Loucy (cell line): ENCODE data around the gene AGTR1.

Source experiments
- EZH2phosphoT487 ChIP-seq: fragments of 200-600 bp; IDR thresholded peaks from 2 replicates; pipeline ENCODE4 v1.6.1; 2018; ENCODE audit warnings: antibody characterized with exemption, mild to moderate bottlenecking, moderate library complexity, borderline replicate concordance
- TF ChIP-seq, protein P1 (sequence below): fragments of 200-600 bp; sonication (generic); conservative IDR thresholded peaks from 2 replicates; pipeline ENCODE4 v1.5.1; 2014; ENCODE audit warnings: mild to moderate bottlenecking, antibody characterized with exemption, low read length

GRCh38 chr3:148736086-148736485, 38.4 kb downstream of the AGTR1 start:
- TF ChIP-seq, protein P1, sequence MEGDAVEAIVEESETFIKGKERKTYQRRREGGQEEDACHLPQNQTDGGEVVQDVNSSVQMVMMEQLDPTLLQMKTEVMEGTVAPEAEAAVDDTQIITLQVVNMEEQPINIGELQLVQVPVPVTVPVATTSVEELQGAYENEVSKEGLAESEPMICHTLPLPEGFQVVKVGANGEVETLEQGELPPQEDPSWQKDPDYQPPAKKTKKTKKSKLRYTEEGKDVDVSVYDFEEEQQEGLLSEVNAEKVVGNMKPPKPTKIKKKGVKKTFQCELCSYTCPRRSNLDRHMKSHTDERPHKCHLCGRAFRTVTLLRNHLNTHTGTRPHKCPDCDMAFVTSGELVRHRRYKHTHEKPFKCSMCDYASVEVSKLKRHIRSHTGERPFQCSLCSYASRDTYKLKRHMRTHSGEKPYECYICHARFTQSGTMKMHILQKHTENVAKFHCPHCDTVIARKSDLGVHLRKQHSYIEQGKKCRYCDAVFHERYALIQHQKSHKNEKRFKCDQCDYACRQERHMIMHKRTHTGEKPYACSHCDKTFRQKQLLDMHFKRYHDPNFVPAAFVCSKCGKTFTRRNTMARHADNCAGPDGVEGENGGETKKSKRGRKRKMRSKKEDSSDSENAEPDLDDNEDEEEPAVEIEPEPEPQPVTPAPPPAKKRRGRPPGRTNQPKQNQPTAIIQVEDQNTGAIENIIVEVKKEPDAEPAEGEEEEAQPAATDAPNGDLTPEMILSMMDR: no peak
- TF ChIP-seq EZH2phosphoT487: no peak
